Posterior vena cava (tissue), 2 donors: ENCODE data around the gene DDX21. TPM values are rescaled to one million over a fixed set of nuclear protein-coding genes. Genes with fewer than 3 reads are reported as not detected.
"Not testable (repeated sequence)": the region's sequence is repeated elsewhere in the genome, so short reads cannot be mapped to it uniquely, and the experiment has no call there.

Experiments used
- DNase-seq: peaks from one replicate; pipeline ENCODE4 v3.0.0-alpha.2; 2020; ENCODE audit warnings: low spot score
- intact Hi-C, 2 donors: fragments of 100-400 bp; cut with DNase I; formaldehyde crosslinking; loops; one replicate each; pipeline versions ENCODE4 v1.14.1 to v1.14.2; 2022 to 2023
- total RNA-seq, 2 donors: library from RNA; stranded (reverse); fragmentation: NEBNext Ultra II Directional; extraction: Animal tissue kit (Norgen Biotek cat#: 25700); gene quantifications; one replicate each; pipeline ENCODE4 v1.2.1, GENCODE V29; 2021
- donor health status: DM: yes; HTN: yes; CAD: no.
- donor health status: DM: yes; HTN: yes; CAD: no.

Gene DDX21
- total RNA-seq, 2 donors from 2014 or later: 37.4 to 55.7 TPM

DNA sequence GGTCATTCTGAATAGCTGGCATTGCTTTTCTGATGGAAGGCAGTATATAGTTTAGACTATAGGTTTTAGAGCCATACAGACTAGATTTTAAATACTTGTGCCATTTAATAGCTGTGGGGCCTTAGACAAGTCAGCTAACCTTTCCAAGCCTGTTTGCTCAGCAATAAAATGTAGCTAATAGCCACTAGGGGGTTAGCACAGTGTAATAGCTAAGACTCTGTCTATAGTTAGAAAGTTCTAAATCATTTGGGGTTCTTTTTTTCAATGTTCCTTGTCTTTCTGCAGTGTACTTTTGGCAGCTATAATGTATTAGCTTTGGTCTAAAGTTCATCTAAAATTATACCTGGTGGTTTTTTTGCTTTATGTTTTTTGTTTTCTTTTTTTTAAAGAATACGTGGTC lies 25.1 kb downstream of the DDX21 start:
- intact Hi-C loops: no loop called here
- no peak for DNase-seq

GRCh38 chr10:68982389-68982788 lies 26.4 kb downstream of the DDX21 start:
- no peak for DNase-seq
- intact Hi-C loops: no loop called here

DNA sequence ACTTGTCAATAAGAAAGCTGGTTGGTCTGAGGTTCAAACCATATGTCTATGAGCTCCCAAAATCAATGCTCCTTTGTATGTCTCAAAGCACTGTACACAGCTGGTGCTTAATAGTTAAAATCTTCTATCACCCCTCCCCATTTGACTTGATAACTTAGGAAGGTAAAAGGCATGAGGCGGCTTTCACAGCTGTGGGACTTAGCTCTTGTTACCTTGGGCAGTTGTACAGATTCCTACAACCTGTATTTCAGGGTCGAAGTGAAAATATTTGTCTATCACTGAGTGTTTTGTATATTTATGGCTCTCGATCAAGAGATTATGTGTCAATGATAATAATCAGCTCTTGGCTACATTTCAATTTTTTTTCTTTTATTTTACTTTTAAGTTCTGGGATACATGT lies 31.6 kb downstream of the DDX21 start:
- intact Hi-C loops: no loop called here
- DNase-seq: no peak

DNA sequence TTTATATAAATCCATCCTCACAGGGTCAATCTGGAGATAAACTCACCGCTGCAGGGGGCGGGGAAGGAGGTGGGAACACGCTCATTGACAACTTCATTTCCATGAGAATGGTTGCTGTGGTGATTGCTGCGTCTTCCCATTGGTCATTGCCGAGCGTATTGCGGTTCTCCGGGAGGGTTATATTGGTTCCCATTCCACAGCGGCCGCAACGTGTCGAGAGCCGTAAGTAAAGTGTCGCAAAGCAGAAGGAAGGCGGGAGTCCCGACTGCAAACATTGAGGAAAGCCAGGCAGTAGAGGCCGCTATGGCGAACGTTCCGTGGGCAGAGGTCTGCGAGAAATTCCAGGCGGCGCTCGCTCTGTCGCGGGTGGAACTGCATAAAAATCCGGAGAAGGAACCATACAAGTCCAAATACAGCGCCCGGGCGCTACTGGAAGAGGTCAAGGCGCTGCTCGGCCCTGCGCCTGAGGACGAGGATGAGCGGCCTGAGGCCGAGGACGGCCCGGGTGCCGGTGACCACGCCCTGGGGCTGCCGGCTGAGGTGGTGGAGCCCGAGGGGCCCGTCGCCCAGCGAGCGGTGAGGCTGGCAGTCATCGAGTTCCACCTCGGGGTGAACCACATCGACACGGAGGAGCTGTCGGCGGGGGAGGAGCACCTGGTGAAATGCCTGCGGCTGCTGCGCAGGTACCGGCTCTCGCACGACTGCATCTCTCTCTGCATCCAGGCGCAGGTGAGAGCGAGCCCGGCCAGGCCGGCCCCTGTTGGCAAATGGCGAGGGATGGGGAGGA lies 32.8 kb downstream of the DDX21 start, which contains the start of gene KIFBP:
KIFBP (plus strand) TSS at position 274 of the 787 bp plus-strand sequence; CDS start at position 304, 30 bp downstream.
- DNase-seq: peak; percentile 97
- intact Hi-C loops: no loop called here

- DNase-seq: no peak
- intact Hi-C loops: no loop called here
Observed at GRCh38 chr10:68989317-68989990, 33.5 kb downstream of the DDX21 start.

GRCh38 chr10:68992636-68993440 lies 36.9 kb downstream of the DDX21 start:
- intact Hi-C loops: loop anchor here in 1 of 2 donors (10.0 kb wide), 2 partner anchors 102 to 1002 kb away; no protein-coding TSS in a partner anchor
- peak; percentile 81 for DNase-seq

DNA sequence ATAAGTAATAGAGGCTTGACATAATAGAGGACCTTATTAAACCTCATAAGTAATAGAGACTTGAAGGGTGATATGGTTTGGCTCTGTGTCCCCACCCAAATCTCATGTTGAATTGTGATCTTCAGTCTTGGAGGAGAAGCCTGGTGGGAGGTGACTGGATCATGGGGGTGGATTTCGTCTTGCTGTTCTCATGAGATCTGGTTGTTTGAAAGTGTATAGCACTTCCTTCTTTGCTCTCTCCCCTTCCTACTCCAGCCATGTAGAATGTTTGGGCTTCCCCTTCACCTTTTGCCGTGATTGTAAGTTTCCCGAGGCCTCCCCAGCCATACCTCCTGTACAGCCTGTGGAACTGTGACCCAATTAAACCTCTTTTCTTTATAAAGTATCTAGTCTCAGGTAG lies 41.2 kb downstream of the DDX21 start:
- intact Hi-C loops: loop anchor here in 1 of 2 donors (10.0 kb wide), 2 partner anchors 98 to 998 kb away; no protein-coding TSS in a partner anchor
- DNase-seq: no peak

DNA sequence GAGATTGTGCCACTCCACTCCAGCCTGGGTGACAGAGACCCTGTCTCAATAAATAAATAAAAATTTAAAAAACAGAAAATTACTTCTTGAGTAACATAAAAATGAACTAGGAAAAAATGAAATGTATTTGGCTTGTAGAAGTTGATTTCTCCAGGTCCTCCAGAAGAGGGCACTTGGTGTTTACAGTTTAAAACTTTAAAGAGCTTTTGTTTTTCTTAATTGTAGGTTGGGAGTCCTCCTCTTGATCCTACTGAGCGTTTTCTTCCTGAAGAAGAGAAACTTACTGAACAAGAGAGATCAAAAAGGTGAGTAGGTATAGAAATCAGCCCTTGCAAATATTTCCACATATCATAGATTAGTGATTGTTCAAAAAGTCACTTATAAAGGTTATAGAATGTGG lies 48.9 kb downstream of the DDX21 start:
- no peak for DNase-seq
- intact Hi-C loops: loop anchor here in 1 of 2 donors (10.0 kb wide), 1 partner anchor 90 kb away; no protein-coding TSS in a partner anchor

DNA sequence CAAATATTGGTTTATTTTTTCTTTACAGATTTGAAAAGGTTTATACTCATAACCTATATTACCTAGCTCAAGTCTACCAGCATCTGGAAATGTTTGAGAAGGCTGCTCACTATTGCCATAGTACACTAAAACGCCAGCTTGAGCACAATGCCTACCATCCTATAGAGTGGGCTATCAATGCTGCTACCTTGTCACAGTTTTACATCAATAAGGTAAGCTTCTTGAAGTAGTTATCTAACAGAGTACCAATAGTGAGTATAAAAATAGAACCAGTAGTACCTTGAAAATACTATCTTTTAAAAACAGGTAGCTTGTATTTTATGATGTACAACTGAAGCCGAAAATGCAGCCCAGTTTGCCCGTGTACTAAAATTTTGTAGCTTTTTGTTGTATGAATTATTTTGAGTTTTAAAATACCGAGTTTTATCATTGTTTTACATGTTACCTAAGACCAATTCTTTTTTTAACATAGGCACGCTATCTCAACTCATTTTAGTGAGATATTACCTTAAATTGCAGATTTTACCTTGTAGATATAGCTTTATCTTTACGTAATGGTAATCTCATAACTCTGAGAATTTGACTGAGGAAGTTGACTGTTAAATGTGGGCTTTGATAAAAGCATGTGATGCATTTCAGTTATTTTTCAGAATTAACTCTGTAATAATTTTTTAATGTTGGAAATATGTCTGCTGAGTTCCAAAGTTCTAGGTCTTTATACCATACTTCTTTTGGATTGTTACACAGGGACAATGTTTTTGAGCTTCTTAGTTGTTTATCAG lies 49.9 kb downstream of the DDX21 start:
- no peak for DNase-seq
- intact Hi-C loops: loop anchor here in 1 of 2 donors (10.0 kb wide), 1 partner anchor 89 kb away; no protein-coding TSS in a partner anchor

DNA sequence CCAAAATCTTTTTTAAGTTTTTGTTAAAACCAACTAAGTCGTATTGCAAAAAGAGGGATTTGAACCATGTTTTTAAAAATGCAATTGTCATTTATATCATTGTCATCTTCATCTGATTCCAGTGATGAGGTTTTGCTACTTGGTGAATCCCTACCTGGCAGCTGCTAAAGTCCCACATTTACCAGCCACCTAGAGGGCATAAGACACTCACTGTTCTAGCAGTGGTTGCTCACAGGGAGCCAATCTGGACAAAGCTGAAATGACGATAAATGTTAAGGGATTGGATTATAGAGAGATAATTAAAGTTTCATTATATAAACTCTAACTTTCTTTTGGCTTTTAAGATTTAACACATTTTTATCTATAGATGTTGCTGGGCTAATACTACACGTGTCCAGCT lies 51.3 kb downstream of the DDX21 start:
- no peak for DNase-seq
- intact Hi-C loops: loop anchor here in 1 of 2 donors (10.0 kb wide), 1 partner anchor 88 kb away; no protein-coding TSS in a partner anchor

DNA sequence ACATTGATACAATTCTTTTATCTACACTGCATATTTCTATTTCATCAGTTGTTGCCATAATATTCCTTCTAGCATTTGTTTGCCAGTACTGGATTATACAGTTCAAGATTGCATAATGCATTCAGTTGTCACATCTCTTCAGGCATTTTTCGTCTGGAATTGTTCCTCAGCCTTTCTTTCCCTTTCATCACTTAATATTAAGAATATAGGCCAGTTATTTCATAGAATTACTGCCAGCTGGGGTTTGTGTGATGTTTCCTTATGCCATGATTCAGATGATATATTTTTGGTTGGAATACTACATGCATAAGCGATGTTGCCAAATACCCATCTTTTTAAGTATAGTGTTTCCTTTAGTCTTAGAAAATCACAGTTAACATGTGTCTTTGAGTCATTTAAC lies 53.4 kb downstream of the DDX21 start:
- DNase-seq: no peak
- intact Hi-C loops: loop anchor here in 1 of 2 donors (10.0 kb wide), 1 partner anchor 85 kb away; no protein-coding TSS in a partner anchor

GRCh38 chr10:69010151-69010640 lies 54.2 kb downstream of the DDX21 start:
- no peak for DNase-seq
- intact Hi-C loops: no loop called here

GRCh38 chr10:69012778-69013177 lies 56.8 kb downstream of the DDX21 start:
- DNase-seq, intact Hi-C loops: not testable (repeated sequence)

- intact Hi-C loops: no loop called here
- no peak for DNase-seq
Observed at GRCh38 chr10:69014171-69014570, 58.2 kb downstream of the DDX21 start.

- intact Hi-C loops: no loop called here
- DNase-seq: no peak
Observed at GRCh38 chr10:69018613-69019012, 62.6 kb downstream of the DDX21 start.

- DNase-seq: no peak
- intact Hi-C loops: no loop called here
Observed at GRCh38 chr10:69022611-69023010, 66.6 kb downstream of the DDX21 start.

DNA sequence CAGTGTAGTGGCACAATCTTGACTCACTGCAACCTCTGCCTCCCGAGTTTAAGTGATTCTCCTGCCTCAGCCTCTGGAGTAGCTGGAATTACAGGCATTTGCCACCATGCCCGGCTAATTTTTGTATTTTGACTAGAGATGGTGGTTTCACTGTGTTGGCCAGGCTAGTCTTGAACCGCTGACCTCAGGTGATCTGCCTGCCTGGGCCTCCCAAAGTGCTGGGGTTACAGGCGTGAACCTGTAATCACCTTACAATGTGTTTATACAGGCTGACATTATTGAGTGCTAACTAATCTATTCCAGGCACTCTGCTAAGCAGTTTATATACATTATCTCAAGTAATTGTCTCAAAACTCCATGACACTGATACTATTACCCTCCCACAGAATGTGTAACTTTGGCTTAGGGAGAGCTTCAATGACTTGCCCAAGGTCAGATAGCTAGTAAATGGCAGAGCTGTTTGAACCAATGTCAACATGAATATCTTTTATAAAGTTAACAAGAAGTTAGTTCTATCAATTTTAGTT lies 69.5 kb downstream of the DDX21 start:
- DNase-seq: no peak
- intact Hi-C loops: no loop called here

- intact Hi-C loops: loop anchor here in 1 of 2 donors (5.0 kb wide), 1 partner anchor 679 kb away; no protein-coding TSS in a partner anchor
Observed at GRCh38 chr10:69033256-69033655, 77.3 kb downstream of the DDX21 start.

More at GRCh38 chr10:69033256-69033655, 77.3 kb downstream of the DDX21 start:
- no peak for DNase-seq
